Stimulated activated CD4-positive, alpha-beta T cell treated with anti-CD3 and anti-CD28 coated beads, Interleukin-15, amount 100 ng/mL, for 1 hour (primary cell): Measurements from ENCODE around the gene MBD6.
"Not testable (repeated sequence)": the region's sequence is repeated elsewhere in the genome, so short reads cannot be mapped to it uniquely, and the experiment has no call there.

Experiments
- DNase-seq, 2 donors: peaks; one replicate each; pipeline ENCODE4 v3.0.0-alpha.2; 2020; ENCODE audit warnings: low read depth in 1 of 2, low spot score in 1 of 2

The MBD6 gene

DNA sequence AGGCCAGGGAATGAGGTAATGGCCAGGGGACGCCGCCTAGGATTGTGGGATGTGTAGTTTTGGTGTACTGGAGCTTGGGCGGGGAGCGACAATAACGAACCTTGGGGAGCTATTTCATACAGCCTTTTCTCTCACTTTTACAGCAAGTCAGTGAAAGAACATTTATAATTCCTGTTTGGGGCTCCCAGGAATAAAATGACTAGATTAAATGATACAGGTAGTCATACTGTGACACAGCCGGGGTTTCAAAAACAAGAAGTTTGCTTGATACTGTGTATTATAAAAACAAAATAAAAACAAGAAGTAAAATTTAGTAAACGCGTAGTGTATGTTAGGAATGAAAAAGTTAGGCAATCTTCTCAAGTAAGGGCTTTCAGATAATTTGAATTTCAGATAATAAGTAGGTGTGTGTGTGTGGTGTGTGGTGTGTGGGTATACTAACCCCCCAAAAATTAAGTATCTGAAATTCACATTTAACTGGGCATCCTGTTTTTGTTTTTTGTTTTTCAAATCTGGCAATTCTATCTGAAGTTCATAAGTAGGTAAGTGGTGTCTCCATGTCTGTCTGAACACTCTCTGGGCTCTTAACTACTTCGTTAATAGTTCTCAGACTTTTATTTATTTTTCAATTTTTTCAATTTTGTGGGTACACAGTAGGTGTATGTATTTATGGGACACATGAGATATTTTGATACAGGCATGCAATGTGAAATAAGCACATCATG is 24.8 kb downstream of the MBD6 start:
- no peak for DNase-seq

DNA sequence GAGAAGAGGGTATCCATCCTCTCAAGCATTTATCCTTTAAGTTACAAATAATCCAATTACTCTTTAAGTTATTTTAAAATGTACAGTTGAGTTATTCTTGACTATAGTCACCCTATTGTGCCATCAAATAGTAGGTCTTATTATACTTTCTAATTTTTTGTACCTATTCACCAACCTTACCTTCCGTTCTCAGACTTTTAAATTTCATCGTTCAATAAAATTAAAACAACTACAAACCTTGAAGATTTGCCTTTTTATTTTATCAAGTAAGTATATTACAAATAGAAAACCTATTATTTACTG is 25.3 kb downstream of the MBD6 start:
- DNase-seq: no peak

DNA sequence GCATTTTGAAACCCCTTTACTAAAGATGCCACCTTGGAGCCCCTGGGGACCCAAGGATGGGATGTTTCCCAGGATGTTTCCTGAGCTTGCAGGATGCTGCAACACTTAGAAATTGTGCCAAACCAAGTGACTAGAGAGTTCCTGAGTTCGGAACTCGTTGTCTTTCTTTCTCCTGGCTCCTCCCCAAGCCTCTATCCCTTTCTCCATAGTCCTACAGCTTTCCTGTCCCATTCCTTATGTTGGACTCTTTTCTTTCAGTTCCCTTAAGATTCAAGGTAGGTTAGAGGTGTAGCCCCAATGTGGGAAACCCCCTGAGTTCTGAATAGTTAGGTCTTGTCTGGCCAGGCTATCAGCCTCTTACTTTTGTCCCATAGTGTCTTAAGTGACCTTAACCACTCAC is 25.9 kb downstream of the MBD6 start:
- no peak for DNase-seq

DNA sequence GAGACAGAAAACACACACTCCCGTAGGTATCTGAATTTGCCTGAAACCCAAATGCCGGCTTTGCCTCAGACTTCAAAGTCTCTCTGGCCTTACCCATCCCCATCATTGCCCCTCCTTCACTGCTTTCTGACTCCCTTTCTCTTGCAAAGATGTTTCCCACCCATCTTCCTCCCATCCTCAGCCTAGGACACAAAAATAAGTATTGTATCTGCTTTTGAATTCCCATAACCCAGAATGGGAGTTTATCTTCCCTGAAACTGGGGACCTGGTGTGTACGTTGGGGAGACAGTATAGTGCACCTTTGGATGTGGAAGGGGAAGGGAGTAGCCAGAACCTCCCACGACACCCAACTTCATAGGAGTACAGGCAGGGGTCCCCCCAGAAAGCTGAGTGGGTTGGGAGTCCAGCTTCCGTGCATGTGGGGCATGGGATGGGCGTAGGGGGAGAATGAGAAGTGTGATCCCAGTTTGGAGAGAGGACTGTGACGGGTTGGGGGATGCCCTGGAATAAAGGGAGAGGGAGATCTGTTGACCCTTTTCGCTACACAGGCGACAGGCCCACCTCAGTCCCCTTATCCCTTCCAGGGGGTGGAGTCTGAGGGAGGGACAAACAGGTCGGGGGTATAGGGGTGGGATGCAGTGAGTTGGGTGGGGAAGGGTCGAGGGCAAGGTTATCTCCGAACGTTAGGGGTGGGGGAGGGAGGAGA is 26.7 kb downstream of the MBD6 start:
- DNase-seq: no peak

DNA sequence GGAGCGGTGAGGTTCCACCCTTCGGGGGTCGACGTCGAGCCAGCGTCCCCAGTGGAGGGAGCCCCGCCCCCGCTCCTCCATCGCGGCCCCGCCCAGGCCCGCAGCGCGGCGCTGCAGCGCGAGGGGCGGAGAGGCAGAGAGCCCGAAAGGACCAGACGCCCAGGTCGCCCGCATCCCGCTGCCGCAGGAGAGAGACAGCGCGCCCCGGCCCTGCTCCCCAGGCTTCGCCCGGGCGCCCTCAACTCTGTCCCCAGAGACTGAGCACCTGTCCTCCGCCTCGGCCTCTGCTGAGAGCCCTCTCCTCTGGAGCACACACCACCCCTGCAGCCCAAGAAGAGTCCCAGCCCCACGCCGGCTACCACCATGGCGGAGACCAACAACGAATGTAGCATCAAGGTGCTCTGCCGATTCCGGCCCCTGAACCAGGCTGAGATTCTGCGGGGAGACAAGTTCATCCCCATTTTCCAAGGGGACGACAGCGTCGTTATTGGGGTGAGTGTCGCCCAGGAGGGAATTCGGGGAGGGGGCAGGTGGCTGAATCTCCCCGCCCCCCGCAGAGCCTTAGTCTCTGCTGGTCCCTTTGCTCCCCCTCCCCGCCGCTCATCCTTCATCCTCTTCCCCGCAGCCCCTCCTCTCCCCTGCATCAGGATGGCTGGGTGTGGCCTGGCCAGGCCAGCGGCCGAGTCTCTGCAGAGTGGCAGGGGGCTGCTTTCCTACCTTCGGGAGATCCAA is 27.5 kb downstream of the MBD6 start, which contains the start of gene KIF5A:
Gene KIF5A (plus strand): TSS at position 136 of the 732 bp plus-strand sequence. CDS start 228 bp downstream, at position 364.
- peak; percentile 14 to 42 for DNase-seq

GRCh38 chr12:57550641-57551549 is 28.3 kb downstream of the MBD6 start:
- no peak for DNase-seq

GRCh38 chr12:57551637-57552305 is 29.1 kb downstream of the MBD6 start:
- no peak for DNase-seq

- no peak for DNase-seq
Measured at GRCh38 chr12:57552306-57552651, 29.7 kb downstream of the MBD6 start.

GRCh38 chr12:57552835-57553313 is 30.2 kb downstream of the MBD6 start:
- no peak for DNase-seq

GRCh38 chr12:57553343-57554202 is 30.9 kb downstream of the MBD6 start:
- DNase-seq: no peak

DNA sequence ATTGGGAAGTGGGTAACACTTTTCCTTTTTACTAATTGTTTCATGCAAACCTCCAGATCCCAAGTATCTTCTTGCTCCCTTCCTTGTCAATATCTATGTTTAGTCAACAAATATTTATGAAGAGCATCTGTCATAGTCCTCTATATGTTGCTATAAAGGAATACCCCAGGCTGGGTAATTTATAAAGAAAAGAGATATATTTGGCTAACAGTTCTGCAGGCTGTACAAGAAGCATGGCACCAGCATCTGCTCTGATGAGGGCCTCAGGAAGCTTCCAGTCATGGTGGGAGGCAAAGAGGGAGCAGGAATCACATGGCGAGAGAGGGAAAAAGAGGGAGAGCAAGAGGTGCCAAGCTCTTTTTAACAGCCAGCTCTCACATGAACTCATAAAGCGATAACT is 31.8 kb downstream of the MBD6 start:
- no peak for DNase-seq

DNA sequence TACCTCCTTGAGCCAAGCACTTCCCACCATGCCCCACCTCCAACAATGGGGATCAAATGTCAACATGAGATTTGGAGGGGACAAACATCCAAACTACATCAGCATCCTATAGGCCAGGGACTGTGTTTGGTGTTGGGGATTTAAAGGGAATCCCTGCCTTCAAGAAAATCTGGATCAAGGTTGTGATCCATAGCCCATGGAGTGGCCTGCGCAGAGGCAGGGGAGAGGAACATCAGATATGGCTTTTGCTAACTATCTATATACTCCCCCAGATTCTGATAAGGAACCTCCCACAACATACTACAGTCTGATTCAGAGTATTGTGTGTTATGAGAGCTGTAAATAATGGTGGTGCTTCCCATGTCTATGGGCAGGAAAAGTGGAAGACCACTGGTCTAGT is 32.3 kb downstream of the MBD6 start:
- DNase-seq: no peak

GRCh38 chr12:57558864-57559263 is 36.2 kb downstream of the MBD6 start:
- no peak for DNase-seq

GRCh38 chr12:57560516-57560915 is 37.9 kb downstream of the MBD6 start:
- DNase-seq: no peak

DNA sequence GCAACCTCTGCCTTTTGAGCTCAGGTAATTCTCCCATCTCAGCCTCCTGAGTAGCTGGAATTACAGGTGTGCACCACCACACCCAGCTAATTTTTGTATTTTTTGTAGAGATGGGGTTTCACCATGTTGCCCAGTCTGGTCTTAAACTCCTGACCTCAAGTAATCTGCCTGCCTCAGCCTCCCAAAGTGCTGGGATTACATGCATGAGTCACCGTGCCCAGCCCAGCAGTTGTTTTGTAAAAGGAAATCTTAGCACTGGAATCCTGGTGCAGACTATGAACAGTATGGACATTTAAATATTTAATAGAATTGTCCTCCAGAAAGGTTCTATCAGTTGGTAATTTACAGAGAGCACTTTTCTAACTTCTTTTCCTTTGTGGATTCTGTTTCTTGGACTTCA is 38.5 kb downstream of the MBD6 start:
- not testable (repeated sequence) for DNase-seq

DNA sequence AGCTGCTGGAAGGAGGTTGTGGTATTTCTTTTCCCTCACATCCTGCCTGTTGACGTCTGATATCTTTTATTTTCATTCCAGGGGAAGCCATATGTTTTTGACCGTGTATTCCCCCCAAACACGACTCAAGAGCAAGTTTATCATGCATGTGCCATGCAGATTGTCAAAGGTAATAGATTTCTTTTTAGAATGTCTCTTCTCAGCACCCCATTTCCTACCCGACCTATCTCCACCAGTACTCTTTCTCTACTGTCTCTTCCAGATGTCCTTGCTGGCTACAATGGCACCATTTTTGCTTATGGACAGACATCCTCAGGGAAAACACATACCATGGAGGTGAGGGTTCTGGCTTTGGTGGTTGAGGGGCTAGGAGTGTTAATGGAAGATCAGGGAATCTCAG is 40.7 kb downstream of the MBD6 start:
- no peak for DNase-seq

GRCh38 chr12:57564178-57564740 is 41.6 kb downstream of the MBD6 start:
- no peak for DNase-seq

DNA sequence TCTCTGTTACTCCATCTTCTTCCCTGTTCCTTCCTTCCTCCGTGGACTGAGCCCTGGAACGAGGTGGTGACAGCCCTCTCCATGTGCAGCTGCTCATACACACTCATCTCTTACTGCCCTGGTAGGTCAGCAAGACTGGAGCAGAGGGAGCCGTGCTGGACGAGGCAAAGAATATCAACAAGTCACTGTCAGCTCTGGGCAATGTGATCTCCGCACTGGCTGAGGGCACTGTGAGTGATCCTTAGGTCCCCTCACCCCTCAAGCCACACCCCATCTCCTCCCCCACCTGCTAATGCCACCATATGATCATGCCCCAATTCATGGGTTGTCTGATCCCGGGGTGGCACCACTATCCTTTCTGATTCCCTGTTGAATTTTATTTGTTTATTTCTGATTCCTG is 46.2 kb downstream of the MBD6 start:
- no peak for DNase-seq

- no peak for DNase-seq
Measured at GRCh38 chr12:57569858-57570257, 47.2 kb downstream of the MBD6 start.
